ENCODE data around the gene ERBB4.
A peak's percentile ranks its signal among the peaks of the same experiment; 100 is the strongest.
"Not testable (repeated sequence)": the region's sequence is repeated elsewhere in the genome, so short reads cannot be mapped to it uniquely, and the experiment has no call there.

The ERBB4 gene

DNA sequence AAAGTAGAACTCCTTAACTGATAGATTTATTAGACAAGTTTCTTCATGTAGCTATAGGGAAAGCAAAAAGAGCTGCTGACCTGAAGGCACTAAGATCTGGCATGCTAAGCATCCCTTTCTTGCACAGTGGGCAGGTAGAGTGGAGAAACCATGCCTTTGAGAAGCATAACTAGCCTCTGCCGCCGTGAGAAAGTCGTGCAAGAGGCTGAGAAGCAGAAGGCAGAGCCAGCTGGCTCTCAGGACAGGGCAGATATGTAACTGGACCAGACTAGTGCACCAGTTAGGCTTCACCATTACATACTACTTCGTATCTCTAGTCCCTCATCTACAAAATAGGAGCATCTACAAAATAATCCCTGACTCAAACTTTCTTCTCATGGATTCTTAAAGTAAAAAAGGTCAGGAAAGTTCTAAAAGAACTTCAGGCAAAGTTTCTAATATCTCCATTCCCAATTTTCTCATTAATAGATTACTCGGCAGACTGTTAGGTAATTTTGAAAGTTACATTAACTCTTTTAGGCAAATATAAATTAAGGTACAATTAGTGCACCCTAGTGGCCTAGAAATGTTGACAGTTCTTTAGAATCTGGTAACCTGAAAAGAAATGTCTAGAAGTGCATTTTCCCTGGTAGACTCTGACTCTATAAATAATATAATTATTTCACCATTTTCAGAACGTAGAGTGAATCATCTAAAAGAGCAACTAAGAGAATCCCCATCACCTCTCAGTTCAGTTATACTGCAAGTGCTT lies 10.3 kb downstream of the ERBB4 start:
- DNase-seq (ENCODE audit: low read depth): no peak

- no peak for DNase-seq (ENCODE audit: low read depth)
Measured at GRCh38 chr2:212526059-212526458, 12.5 kb downstream of the ERBB4 start.

DNA sequence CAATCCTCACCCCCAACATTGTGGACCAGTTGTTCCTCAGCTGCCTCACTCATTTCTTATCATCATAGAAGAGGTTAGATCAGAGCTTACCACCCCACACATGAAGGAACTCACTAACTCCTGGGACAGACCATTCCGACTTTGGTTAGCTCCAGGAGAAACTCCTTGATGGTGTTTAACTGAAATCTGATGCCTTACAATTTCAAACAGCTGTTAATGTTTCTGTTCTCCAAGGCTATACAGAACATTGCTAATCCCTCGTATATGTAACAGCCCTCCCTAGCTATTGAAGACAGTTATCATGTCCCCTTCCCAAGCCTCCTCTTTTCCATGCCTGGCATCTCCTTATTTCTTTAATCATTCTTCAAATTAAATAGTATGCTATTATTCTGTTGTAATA lies 14.8 kb downstream of the ERBB4 start:
- DNase-seq (ENCODE audit: low read depth): no peak

DNA sequence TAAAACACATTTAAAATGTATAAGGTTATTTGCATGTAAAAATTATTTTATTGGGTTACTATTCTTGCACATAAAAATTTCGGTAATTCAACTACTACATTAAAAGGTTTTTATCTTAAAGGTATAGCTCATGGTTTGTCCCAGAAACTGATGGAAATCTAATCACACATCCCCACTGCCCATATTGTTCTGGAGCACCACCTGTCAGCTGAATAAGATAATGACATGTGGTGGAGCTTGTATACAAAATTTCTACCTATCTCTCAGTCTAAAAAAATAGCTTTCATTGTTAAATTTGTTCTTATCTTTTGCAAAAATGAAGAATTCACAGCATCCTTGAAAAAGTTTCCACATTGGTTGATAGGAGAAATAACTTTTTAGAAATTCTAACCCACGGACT lies 18.3 kb downstream of the ERBB4 start:
- no peak for DNase-seq (ENCODE audit: low read depth)

DNA sequence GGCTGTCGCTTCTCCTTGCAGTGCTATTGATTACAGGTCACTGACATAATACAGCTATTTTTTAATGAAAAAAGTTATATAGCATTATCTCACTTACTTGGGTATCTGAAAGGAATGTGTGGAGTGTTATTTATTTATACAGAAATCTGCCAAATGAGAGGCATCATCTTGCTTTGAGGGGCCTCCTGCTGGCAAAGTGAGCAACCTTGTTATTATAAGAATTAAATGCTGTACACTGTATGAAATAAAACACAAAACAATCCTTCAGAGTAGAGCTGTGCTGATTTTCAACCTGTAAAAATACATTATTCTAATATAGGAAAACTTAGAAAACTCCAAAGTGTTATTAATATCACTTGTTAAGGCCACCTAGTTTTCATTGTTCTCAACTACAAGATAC lies 20.9 kb downstream of the ERBB4 start:
- no peak for DNase-seq (ENCODE audit: low read depth)

DNA sequence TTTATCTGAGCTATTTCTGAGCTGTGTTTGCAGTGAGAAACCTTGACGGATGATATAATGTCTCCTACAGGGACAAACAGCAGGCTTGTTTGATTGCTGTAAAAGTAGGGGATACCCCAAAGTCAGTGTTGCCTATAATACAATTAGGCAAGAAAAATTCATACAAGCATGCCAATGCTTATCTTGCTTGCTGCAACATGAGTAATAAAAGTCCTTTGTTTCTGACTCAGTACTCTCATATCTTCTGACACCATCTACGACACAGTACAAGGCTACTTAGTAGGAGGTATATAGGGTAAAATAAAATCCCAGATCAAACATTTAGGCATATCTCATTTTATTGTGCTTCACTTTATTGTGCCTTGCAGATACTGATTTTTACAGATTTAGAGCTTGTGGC lies 33.0 kb downstream of the ERBB4 start:
- no peak for DNase-seq (ENCODE audit: low read depth)

DNA sequence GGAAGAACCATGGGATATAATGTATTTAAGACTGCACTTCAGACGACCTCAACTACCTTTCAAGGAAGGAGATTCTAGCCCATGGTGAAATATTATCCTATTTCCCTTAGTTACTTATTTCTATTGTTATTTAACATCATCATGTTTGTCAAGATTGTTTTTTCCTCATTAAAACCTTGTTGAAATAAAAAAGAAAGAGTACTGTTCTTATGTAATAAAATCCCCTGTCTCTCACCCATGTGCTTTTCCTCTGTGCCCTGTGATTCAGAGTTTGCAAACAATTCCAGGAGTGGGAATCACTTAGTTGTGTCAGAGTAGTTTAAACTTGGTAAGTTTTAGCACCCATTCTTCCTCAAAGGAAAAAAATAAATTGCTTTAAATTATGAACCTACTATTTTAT lies 43.6 kb downstream of the ERBB4 start:
- no peak for DNase-seq (ENCODE audit: low read depth)

DNA sequence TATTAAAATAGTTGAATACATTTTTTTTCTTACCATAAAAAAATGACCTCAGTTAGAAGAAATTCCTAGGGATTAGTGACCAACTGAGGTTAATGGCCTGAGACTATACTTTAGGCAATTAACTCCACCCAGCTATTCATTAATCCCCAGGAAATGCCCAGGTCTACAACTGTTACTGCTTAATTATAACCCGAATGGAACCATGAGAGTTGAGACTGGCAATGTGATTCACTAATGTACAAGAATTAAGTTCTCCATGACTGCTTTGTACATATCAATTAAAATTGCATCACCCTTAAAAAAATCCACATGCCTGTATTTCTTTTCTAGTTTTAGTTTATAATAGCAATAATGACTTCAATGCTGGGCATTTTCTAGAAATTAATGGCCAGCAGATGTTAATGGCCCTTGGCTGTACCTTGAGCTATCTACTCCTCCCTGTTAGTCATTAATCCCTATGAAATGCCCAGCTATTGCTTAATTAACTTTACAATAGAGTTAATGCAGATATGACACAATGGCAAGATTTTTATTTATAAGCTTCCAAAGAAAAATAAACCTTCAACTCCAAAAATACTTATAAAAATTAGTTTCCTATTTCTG lies 44.1 kb downstream of the ERBB4 start:
- peak; percentile 5 for DNase-seq (ENCODE audit: low read depth)

DNA sequence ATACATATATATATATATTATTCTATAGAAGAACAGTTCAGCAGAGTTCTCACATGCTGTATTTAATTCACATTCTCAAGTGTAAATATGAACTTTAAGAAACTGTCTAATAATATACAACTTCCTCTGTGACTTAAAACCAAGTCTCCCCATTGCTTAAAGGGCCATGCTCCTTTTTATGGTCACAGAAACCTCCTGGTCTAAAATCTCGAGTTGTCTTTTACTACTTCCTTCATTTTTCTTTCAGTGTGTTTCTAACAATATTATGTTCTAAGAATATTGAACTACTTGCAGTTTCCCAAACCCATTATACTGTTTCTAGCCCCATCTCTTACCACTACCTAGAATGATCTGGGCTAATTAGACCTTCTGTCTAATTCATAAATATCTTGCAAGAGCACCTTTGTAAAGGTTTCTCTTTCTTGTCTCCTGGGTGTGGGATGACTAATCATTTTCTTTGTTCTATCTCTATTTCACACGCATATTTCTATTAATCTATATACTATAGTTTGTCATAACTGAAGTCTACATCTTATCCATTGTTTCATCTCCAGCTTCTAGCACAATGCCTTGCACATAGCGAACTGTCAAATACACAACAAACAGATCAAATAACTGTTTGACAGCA lies 48.8 kb downstream of the ERBB4 start:
- no peak for DNase-seq (ENCODE audit: low read depth)

DNA sequence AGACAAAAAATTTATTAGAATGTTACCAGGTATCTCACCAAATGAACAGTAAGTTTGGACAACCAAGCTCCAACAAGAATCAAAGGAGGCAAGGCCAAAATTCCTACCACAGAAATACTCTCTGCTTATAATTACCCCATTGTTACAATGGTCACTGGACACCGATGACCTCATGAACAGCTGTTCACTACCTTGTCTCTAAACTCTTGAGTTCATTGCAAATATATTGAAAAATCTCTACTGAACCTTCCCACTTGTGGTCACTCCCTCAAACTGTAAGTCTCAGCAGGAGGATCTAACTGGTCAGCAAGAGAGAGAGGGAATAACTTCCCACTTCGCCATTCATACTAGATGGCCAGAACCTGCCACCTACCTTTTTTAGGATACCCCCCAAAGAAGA lies 50.0 kb downstream of the ERBB4 start:
- DNase-seq (ENCODE audit: low read depth): no peak

- DNase-seq (ENCODE audit: low read depth): peak; percentile 12
Measured at GRCh38 chr2:212484563-212485080, 54.0 kb downstream of the ERBB4 start.

DNA sequence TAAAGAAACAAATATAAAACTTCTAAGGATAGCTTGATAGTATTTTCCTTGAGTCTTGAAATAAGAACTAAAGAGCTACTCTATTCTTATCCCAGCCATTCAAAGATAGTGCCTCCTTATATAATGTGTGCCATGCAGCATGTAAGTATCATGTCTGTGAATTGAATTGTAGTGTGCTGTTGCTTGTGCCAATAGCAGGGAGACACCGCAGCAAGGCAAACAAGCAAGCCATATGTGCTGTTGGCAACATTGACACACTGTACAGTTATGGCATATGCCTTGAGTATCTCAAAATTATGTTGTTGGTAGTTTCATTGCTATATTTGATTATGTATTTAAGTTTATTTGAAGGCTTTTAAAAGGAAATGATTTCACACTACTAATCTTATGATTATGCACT lies 58.2 kb downstream of the ERBB4 start:
- no peak for DNase-seq (ENCODE audit: low read depth)

GRCh38 chr2:212477571-212477970 lies 61.0 kb downstream of the ERBB4 start:
- no peak for DNase-seq (ENCODE audit: low read depth)

GRCh38 chr2:212473211-212473610 lies 65.4 kb downstream of the ERBB4 start:
- DNase-seq (ENCODE audit: low read depth): no peak

- DNase-seq (ENCODE audit: low read depth): not testable (repeated sequence)
Measured at GRCh38 chr2:212467551-212467950, 71.1 kb downstream of the ERBB4 start.

GRCh38 chr2:212465456-212465855 lies 73.1 kb downstream of the ERBB4 start:
- no peak for DNase-seq (ENCODE audit: low read depth)

DNA sequence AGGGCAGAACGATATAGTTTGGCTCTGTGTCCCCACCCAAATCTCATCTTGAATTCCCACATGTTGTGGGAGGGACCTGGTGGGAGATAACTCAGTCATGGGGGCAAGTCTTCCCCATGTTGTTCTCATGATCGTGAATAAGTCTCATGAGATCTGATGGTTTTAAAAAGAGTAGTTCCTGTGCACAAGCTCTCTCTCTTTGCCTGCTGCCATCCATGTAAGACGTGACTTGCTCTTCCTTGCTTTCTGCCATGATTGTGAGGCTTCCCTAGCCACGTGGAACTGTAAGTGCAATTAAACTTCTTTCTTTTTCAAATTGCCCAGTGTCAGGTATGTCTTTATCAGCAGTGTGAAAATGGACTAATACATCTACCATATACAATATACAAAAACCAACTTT lies 76.9 kb downstream of the ERBB4 start:
- DNase-seq (ENCODE audit: low read depth): not testable (repeated sequence)

GRCh38 chr2:212454149-212454548 lies 84.5 kb downstream of the ERBB4 start:
- DNase-seq (ENCODE audit: low read depth): no peak

GRCh38 chr2:212451786-212452231 lies 86.8 kb downstream of the ERBB4 start:
- DNase-seq (ENCODE audit: low read depth): peak; percentile 93

GRCh38 chr2:212448698-212449097 lies 89.9 kb downstream of the ERBB4 start:
- peak; percentile 9 for DNase-seq (ENCODE audit: low read depth)

DNA sequence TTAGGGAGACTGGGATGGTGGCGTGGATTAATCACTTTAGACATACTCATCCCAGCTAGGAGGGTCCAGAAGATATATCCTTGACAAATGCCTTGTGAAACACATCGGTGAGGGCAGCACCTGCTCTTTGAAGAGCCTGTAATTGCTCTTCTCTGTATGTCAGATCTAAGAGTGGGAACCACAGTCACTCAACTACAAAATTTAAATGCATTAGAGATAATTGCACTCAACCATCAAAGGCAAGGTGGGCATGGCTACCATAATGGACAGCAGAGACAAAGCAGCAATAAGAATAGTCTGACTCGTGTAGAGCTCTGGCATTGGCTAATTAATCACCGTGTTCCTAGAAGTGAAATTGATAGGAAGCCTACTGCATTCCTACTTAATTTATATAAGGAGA lies 96.8 kb downstream of the ERBB4 start:
- no peak for DNase-seq (ENCODE audit: low read depth)

DNA sequence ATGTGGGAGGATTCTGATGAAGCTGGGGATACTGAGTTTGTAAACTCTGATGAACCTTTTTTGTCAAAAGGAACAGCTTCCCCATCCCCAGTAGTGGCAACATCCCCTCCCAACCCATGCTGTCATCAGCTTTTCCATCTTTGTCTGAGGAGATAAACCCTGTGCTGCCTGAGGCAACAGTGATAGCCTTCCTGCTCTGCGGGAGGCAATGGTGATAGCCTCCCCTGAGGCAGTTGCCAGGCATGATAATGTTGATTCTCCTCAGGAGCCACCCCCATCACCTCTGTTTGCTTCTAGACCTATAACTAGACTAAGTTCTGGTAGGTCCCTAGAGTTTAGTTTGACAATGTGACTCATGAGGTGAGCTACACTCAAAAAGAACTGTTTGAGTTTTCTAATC lies 97.5 kb downstream of the ERBB4 start:
- no peak for DNase-seq (ENCODE audit: low read depth)
